Measurements from ENCODE around the gene PLCG2.
A peak's percentile ranks its signal among the peaks of the same experiment; 100 is the strongest.
"Not testable (repeated sequence)": the region's sequence is repeated elsewhere in the genome, so short reads cannot be mapped to it uniquely, and the experiment has no call there.

Gene PLCG2

DNA sequence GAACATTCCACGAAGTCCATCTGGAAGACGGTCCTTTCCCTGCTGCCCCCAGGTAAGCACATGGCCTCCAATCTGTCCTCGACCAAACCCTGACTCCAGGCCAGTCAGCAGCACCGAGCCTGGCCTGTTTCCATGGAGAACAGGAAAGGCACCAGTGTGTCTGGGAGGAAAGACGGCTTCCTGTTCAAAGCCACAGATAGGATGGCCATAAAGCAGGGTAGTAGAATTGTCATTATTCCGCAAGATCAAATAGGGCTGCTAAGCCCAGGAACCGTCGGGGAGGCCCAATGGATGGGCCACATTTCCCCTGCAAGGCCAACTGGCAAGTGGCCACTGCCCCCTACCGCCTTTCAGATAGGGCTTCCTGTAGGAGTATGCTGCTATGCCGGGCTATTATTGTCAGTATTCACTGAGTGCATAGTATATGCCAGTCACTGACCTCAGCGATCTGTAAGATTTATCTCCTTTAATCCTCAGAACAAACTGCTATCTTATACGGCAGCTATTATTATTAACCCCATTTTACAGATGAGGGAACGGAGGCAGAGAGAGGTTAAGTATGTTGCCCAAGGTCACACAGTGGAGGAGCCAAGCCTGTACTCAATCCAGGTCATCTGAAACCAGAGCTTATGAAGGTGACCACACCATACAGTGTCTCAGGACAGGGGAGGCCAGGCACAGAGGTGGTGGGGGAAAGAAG, 23.0 kb upstream of the PLCG2 start:
- DNase-seq, result peak; percentile 96

DNA sequence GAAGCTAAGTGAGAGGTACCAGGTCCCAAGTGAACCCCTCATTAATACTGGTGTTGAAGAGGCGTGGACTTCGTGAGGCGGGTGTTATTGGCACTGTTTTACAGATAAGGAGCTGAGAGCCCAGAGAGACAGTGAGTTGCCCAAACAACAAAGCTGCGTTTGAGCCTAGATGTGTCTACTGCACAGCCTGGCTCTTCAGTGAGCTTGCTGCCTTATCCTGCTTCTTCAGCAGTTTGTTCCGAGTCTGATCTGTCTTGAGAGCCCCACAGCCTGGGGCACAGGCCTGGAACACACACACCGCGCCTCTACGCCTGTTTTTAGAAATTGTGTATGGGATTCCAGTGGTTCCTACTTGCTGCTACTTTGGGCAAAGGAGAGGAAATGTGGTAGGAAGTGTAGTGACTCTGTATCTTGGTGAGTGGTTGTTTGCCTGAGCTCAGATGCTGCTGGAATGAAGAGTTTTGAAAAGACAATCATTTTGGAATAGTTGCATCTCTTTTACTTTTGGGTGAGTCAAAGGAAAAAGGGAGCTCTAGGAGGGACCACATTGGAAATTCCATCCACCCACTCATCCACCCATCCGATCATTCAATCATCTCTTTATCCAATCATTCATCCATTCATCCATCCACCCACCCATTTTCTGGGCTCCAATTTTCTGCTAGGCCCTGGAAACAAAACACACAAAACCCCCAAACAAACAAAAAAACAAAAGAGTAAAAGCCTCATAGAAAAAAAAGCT, 22.3 kb upstream of the PLCG2 start:
- peak; percentile 75 to 78 for DNase-seq

DNA sequence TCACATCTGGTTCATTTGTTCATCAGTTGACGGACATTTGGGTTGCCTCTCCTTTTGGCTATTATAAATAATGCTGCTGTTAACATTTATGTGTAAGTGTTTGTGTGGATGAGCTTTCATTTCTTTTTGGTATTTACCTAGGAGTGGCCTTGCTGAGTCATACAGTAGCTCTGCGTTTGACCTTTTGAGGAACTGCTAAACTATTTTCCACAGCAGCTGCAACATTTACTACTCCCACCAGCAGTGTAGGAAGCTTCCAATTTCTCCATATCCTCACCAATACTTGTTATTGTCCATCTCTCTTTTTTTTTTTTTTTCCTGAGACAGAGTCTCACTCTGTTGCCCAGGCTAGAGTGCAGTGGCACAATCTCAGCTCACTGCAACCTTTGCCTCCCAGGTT, 20.7 kb upstream of the PLCG2 start:
- peak in 1 of 2 experiments; percentile 6 for DNase-seq

DNA sequence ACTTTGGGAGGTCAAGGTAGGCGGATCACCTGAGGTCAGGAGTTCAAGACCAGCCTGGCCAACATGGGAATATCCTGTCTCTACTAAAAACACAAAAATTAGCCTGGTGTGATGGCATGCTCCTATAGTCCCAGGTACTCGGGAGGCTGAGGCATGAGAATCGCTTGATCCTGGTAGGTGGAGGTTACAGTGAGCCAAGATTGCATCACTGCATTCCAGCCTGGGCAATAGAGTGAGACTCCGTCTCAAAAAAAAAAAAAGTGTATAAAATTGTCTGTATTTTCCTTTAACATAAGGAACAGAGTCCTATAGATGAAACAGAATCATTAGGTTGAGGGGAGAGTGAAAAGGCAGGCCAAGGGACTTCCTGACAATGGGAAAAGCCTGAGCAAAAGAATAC, 16.8 kb upstream of the PLCG2 start:
- DNase-seq, result not testable (repeated sequence)

DNA sequence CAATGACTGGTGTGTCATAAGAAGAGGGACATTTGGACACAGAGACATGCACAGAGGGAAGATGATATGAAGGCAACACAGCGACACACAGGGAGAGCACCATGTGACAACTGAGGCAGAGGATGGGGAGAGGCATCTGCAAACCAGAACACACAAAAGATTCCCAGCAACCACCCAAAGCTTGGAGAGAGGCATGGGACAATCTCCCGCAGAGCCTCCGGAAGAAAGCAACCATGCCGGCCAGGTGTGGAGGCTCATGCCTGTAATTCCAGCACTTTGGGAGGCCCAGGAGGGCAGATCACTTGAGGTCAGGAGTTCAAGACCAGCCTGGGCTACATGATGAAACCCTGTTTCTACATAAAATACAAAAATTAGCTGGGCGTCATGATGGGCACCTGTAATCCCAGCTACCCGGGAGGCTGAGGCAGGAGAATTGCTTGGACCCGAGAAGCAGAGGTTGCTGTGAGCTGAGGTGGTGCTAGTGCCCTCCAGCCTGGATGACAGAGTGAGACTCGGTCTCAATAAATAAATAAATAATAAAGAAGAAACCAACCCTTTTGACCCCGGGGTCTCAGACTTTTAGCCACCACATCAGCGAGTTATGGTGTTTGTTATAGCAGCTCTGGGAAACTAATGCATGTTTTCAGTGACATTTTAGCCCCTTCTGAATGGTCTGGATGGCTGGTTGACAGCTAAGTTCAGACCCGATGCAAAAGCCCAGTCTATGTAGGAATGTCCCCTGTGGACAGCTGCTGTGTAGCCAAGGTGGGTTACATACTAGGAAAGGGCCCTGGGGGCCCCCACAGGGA, 13.8 kb upstream of the PLCG2 start:
- no peak for DNase-seq

DNA sequence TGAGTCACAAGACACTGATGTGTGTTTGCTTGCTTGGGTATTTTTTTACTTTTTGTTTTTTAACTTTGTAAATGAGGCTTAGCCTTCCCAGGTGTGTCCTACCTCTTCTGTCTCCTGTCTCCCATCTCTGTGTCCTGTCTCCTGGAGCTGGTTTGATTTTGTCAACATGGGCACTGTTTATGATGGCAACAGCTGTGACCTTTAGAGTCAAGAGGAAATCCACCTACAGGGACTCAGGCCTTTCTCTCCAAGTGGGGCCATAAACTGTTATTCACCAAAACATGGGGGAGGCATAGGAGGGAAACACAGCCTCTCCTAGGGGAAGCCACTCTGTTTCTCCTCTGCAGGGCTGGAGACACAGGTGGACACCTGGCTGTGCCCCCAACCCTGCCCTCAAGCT, 13.1 kb upstream of the PLCG2 start:
- no peak for DNase-seq

DNA sequence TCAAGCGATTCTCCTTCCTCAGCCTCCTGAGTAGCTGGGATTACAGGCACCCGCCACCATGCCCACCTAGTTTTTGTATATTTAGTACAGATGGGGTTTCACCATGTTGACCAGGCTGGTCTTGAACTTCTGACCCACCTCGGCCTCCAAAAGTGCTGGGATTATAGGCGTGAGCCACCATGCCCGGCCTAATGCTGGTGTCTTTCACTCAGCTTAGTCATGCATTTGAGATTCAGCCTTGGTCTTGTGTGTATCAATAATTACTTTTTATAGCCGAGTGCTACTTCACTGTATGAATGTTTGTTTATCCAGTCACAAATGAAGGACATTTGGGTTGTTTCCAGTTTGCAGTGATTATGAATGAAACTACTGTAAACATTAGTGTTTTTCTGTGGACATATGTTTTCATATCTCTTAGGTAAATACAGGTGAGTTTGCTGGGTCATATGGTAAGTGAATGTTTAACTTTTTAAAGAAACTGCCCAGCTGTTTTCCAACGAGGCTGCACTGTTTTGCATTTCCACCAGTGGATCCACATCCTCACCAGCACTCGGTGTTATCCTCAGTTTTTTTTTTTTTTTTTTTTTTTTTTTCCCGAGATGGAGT, 11.0 kb upstream of the PLCG2 start:
- DNase-seq, result no peak

DNA sequence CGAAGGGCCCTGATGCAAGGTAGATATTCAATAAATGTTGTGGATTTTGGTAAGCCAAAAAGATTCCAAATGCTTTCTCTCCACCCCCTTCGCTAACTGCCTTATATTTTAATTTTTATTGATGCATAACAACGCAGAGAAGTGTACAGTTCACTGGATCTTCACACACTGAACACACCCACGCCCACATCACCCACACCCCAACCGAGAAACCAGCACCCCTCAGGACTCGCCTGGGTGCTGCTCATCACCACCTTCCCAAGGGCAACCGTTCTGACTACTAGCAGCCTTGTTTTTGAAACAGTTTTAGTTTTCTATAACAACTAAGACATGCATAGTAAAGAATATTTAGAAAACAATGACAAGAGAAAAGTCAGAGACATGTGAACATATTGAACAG, 9.1 kb upstream of the PLCG2 start:
- DNase-seq, result no peak

DNA sequence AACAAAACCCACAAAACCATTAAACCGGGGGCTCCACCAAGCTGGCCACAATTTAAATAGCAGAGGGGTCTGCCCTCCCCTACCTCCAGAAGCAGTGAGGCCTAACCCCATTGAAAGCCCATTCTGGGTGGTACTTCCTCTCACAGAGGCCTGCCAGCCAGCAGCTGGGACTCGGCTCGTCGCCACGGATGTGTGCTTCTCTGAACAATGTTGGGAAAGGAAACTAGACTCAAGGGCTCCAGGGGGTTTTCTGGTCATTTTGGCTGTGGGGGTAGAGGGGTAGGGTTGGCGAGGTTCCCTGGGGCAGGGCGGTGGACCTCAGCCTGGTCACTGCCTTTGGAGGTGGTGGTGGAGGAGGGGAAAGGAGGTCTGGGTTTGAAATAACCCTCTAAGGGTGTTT, 4.7 kb upstream of the PLCG2 start:
- peak; percentile 36 to 46 for DNase-seq

DNA sequence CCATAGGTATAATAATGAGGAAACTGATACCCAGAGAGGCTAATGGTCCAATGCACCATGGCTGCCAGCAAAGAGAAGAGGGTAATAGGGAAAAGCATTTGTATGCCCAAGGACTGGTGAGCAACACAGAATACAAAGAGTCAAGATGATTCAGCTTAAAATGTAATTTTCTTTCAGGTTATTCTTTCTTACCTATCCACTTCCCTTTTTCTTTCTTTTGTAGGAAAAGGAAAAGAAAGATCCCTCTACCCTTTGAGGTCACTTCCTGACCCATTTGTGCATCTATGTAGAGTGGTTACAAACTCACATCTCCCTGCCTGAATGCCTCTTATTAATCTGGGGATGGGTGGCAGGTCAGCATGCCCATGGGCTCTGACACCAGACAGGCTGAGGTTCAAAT, 3.5 kb upstream of the PLCG2 start:
- no peak for DNase-seq

DNA sequence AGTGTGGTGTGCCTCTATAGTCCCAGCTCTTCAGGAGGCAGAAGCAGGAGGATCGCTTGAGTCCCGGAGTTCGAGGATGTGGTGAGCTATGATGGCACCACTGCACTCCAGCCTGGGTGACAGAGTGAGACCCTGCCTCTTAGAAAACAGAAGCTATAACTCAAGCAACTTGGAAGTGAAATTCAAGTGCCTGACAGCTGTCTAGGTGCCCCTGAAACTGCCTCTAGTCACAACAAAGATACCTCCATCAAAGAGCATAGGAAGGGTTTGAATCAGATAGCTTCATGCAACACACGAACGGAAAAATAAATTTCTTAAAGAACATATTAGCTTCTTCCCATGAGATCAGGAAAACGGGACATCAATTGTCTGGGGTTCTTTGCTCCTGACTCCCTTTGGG, 860 bp upstream of the PLCG2 start:
- DNase-seq, result no peak

DNA sequence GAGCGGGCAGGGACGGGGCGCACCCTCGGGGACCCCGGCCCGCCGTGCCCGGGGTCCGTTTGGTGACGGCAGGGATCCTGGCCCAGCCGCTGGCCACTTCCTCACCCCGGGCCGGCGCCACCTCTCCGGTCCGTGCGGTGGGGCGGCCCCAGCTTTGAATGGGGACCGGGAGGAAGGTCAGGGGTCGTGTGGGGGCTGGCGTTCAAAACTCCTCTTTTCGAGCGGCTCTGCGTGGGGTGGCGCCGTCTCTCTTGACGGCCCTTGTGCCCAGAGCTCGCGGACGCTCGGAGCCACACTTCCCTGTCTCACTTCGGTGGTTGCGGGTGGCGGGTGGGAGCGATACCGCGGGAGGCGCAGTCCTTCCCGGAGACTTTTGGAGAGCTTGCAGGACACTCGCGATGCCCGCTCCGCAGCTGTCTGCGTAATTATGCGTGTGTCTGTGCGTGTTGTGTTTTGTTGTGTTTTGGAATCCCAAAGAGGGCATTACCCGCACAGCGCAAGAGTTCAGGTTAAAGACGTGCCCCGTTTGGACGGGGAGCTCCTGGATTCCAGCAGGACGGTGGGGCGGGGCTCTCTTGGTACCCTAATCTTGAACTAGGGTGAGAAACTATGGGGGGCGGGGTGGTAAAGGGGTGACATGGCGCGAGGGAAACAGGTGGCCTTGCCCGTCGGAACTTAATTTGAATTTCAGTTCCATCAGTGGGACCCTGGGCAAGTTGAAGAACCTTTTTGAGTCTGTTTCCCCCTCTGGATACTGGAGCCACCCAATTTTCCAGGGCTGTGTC, 637 bp downstream of the PLCG2 start:
- DNase-seq, result peak in 1 of 2 experiments; percentile 19

DNA sequence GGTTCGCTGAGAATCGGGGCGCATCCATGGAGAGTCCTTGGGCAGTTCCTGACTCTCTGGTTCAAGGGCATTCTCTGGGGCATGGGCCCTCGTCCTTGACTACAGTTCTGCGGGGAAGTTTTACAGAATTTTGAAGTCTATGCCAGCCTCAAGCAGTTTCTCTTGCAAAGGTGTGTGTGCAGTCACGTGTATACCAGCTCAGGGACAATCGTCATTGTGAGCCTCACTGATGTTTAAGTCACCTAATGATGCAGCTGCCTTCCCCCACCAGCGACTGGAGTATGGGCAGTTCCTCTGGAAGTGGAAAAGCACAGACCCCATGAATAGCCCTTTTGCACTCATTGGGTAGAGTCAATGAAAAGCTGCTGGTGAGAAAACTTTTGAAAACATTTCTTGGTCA, 1.3 kb downstream of the PLCG2 start:
- no peak for DNase-seq

DNA sequence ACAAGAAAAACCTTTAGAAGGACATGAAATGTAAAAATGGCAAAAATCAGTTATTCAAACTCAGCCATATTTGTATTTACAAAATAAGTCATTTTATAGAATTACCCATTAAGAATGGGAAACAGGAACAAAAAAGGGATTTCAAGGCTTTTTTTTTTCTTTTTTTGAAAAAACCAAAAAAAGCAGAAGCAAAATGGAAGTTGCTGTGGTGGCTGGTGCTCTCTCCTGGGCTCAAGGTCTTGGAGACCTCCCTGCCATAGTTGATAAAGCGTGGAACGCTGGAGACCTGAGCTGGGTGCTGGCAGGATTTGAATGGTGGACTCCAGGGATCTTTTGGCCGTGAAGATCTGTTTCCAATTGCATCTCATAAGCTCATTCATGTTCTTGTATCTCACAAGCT, 3.1 kb downstream of the PLCG2 start:
- no peak for DNase-seq

DNA sequence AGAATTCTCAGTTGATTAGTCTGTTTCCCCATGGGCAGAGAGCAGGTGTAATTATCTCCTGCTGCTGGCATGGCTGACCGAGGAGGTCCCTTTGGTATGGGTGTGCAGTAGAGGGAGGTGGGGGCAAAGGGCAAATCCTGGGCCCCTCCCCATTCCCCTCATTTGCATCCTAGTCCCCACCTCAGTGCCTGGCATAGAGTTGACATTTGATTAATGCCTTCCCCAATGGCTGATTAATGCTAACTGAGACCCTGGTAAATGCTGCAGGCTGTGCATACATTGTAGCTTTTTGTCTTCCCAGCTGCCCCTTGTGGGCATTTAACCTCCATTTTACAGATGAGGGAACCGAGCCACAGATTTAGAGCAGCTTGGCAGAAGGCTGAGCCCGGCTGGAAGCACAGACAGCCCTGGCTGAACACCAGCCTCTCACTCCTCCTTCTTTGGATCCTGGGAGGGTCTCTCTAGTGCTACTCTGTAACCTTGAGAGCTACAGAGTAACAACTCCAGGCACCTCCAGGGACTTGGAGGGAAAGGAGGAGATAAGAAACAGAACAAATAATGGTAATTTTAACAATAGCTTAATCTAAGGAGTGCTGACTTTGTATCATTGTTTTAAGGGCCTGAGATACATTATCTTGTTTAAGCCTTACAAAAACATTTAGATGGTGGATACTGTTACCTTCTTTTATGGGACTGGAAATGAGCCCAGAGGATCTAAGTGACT, 5.1 kb downstream of the PLCG2 start:
- DNase-seq, result no peak

DNA sequence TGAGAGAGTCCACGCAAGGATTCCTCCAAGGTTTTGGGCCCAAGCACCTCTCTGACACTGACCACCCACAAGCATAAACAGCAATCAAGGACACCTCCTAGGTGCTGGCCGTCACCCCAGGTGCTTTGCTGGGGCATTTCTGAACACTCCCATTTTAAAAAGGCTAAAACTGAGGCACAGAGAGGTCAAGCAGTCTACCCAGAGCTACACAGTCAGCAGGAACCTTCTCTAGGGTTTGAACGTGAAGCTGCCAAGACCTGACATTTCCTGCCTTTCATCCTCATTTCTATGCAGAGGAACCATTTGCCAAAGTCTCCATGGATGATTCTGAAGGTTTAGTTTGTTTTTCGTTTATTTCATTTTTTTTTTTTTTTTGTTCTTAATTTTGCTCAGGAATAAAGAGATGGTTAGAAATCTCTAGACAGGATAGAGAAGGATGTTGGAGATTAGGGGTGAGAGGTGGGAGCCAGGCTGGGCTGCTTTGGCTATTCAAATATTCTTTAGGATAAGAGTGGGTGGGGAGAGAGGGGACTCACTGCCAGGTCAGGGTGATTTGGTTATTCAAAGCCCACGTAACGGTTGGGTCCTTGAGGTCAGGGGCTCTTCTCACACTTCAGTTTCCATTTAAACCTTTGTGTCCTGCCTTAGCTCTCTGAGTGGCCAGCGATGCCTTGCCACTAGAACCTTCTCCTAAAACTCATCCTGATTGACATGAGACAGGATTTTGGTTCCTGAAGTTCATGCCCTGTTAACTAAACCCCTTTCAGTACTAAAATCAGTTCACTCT, 6.2 kb downstream of the PLCG2 start:
- no peak for DNase-seq

DNA sequence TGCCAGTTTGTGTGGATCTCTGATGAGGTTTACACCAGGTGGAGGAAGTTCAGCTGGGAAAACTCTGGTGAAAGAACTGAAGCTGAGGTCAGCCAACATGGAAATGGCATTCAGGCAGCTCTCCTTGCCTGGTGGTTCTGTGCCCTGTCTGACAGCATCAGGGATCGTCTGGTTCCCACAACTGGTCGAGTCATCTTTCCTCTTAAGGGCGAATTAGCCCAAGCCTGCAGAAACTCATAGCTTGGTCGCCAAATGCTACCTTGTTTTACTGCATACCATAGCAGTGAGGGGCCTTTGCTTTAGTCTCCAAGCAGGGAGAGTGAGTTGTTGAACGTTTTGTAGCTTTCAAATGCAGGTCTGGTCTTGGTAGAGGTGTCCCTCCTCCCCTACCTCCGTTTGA, 7.2 kb downstream of the PLCG2 start:
- no peak for DNase-seq

DNA sequence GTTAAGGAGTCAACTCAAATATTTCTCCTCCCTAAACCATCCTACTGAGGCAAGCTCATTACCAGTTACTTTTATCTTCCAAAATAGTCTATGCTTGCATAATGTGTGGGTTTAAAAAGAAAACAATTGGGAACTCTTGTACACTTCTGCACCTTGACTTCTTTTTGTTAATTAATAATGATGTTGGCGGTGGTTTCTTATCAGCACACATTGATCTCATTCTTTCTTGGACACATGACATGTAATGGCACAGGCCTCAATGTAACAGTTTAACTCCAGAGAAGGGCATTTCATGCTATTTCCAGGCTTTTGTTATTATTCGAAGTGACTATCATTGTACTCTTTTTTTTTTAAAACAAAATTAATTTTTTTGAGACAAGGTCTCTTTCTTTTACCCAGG, 7.8 kb downstream of the PLCG2 start:
- no peak for DNase-seq

DNA sequence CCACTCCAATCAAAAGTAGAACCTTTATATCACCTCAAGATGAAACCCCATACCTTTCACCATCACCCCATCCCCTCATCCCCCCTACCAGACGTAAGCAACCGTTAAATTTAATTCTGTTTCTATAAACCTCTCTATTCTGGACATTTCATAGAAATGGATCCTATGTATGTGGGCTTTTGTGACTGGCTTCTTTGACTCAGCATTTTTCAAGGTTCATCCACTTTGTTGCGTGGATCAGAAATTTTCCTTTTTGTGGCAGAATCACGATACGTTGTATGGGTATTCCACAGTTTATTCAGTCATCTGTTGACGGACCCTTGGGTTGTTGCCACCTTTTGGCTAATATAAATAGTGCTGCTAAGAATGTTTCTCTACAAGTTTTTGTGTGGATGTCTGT, 8.6 kb downstream of the PLCG2 start:
- no peak for DNase-seq

DNA sequence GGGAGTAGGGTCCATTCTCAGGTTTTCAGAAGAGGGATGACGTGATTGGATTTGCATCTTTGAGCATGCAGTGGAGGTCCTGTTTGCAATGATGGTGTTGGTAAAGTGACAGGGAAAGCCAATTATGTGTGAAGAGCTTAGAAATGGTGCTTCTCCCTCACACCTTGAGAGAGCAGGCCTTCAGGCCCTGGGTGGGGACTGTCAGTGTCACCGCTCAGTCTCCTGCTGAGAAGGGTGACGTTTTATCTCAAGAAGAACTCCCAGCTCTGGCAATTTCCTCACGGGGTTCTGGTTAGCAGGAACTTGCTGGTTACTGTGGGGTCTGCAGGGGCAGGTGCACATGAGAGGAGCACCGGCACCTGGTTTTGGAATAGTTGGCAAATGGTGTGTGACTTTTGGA, 11.2 kb downstream of the PLCG2 start:
- no peak for DNase-seq

DNA sequence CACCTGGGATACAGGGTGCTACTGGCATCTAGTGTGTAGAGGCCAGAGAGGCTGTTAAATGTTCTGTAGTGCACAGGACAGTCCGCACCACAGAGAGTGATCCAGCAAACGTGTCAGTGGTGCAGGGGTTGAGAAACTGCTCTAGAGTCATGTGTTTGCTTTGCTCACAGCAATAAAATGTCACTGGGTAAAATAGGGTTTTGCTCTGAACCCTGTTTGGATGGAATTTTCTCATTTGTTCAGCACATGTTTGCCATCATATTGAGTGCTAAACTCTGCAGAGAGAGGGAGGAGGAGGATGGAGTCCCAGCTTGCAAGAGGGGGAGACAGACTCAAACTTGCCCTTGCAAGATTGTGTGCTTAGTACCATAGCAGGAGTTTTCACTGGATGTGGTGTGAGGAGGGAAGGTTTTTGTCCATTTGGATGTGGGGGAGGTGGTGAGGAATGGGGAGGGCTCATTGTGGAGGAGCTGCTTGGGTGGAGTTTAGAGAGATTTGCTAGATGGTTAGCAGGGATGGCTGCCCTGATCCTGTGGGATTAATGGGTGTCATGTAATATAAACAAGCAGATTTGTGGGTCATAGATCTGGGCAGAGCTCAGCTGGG, 11.8 kb downstream of the PLCG2 start:
- no peak for DNase-seq
